Tibial nerve (tissue), 4 donors: ENCODE data around the gene KRTDAP. TPM values are rescaled to one million over a fixed set of nuclear protein-coding genes. Genes with fewer than 3 reads are reported as not detected.
"Not testable (repeated sequence)": the region's sequence is repeated elsewhere in the genome, so short reads cannot be mapped to it uniquely, and the experiment has no call there.

Experiments
- DNase-seq, 2 donors: peaks; one replicate each; pipeline ENCODE4 v3.0.0-alpha.2; 2019; ENCODE audit warnings: low spot score in 2 of 2
- H3K27ac ChIP-seq, 4 donors: fragments of 200-600 bp; sonication (generic) in 3 of 4; one replicate each; pipeline ENCODE4 v1.5.1; 2017 to 2019; ENCODE audit warnings: mild to moderate bottlenecking in 1 of 4
- H3K27me3 ChIP-seq, 2 donors: fragments of 200-600 bp; sonication (generic) in 1 of 2; one replicate each; pipeline versions ENCODE4 v1.5.1 to v1.6.0; 2017 to 2019
- H3K36me3 ChIP-seq, 3 donors: fragments of 200-600 bp; sonication (generic); one replicate each; pipeline ENCODE4 v1.5.1; 2018 to 2019
- H3K4me1 ChIP-seq, 4 donors: fragments of 200-600 bp; sonication (generic) in 3 of 4; one replicate each; pipeline ENCODE4 v1.5.1; 2017 to 2019
- H3K4me3 ChIP-seq, 4 donors: fragments of 200-600 bp; sonication (generic) in 3 of 4; one replicate each; pipeline ENCODE4 v1.5.1; 2017 to 2019; ENCODE audit warnings: mild to moderate bottlenecking in 1 of 4, moderate library complexity in 1 of 4
- H3K9me3 ChIP-seq, 4 donors: fragments of 200-600 bp; sonication (generic) in 3 of 4; one replicate each; pipeline ENCODE4 v1.5.1; 2017 to 2019
- CTCF ChIP-seq, 5 experiments: fragments of 200-600 bp in 3 of 5; fragments of 450-650 bp in 2 of 5; sonication (generic) in 3 of 5; IDR thresholded peaks; one replicate each; pipeline ENCODE4 v1.5.1; 2016 to 2019; ENCODE audit warnings: antibody characterized with exemption in 5 of 5, mild to moderate bottlenecking in 3 of 5, moderate library complexity in 2 of 5
- EP300 ChIP-seq, 2 donors: sonication (generic); formaldehyde crosslinking; IDR thresholded peaks; one replicate each; pipeline ENCODE4 v1.6.1; 2017; ENCODE audit warnings: antibody characterized with exemption in 2 of 2, mild to moderate bottlenecking in 1 of 2
- POLR2A ChIP-seq, 2 donors: fragments of 450-650 bp; IDR thresholded peaks; one replicate each; pipeline ENCODE4 v1.6.1; 2017; ENCODE audit warnings: antibody characterized with exemption in 2 of 2, mild to moderate bottlenecking in 2 of 2, moderate library complexity in 2 of 2
- WGBS, 2 donors: methylation state at CpG; one replicate each; pipeline ENCODE4 v1.1.5; 2018; 5-methylcytosine and 5-hydroxymethylcytosine counted together
- total RNA-seq, 4 donors: library from RNA; depleted of rRNA; stranded (reverse); fragments of >200 nt; gene quantifications; one replicate each; pipeline ENCODE4 v1.1.0, GENCODE V29; 2016

KRTDAP gene
- total RNA-seq, 4 donors from 2014 or later = not detected

GRCh38 chr19:35476149-35476548 lies 14.1 kb downstream of the KRTDAP start:
- Histone ChIP-seq H3K4me1 (no peaks in the 10 kb centered on the region), H3K27me3 (no peaks in the 10 kb centered on the region), H3K36me3 (no peaks in the 10 kb centered on the region), H3K4me3 (no peak overlapping the region), H3K27ac (no peak overlapping the region), H3K9me3 (no peaks in the 10 kb centered on the region)
- WGBS, 2 donors = 38 to 47% methylated on average over 4 of the region's 4 CpGs
- DNase-seq = no peak
- no peak for TF ChIP-seq POLR2A (IDR thresholded peaks at IDR 0.05)
- TF ChIP-seq CTCF (IDR thresholded peaks at IDR 0.05) = no peak
- TF ChIP-seq EP300 (IDR thresholded peaks at IDR 0.05) = no peak

GRCh38 chr19:35474594-35474993 lies 15.7 kb downstream of the KRTDAP start:
- H3K36me3 ChIP-seq, H3K4me1 ChIP-seq, H3K27ac ChIP-seq, H3K27me3 ChIP-seq, H3K9me3 ChIP-seq, H3K4me3 ChIP-seq, DNase-seq: not testable (repeated sequence)
- 95% methylated on average over 7 of the region's 7 CpGs for WGBS, 2 donors

- 88 to 93% methylated on average over 14 of the region's 14 CpGs for WGBS, 2 donors
- Histone ChIP-seq H3K4me1 (no peaks in the 10 kb centered on the region), H3K27ac (no peak overlapping the region), H3K36me3 (no peaks in the 10 kb centered on the region), H3K27me3 (no peaks in the 10 kb centered on the region), H3K9me3 (no peaks in the 10 kb centered on the region), H3K4me3 (no peak overlapping the region)
- DNase-seq = no peak
- TF ChIP-seq CTCF (IDR thresholded peaks at IDR 0.05) (no peak), POLR2A (IDR thresholded peaks at IDR 0.05) (no peak), EP300 (IDR thresholded peaks at IDR 0.05) (no peak)
Observed at GRCh38 chr19:35474104-35474503, 16.2 kb downstream of the KRTDAP start.

- H3K36me3 ChIP-seq = no peaks in the 10 kb centered on the region
- no peaks in the 10 kb centered on the region for H3K27me3 ChIP-seq
- WGBS, 2 donors = 81 to 87% methylated on average over 8 of the region's 8 CpGs
- no peak overlapping the region for H3K4me3 ChIP-seq
- no peak for DNase-seq
- H3K27ac ChIP-seq = no peak overlapping the region
- no peaks in the 10 kb centered on the region for H3K9me3 ChIP-seq
- H3K4me1 ChIP-seq = no peaks in the 10 kb centered on the region
- TF ChIP-seq EP300 (IDR thresholded peaks at IDR 0.05) (no peak), POLR2A (IDR thresholded peaks at IDR 0.05) (no peak), CTCF (IDR thresholded peaks at IDR 0.05) (no peak)
Observed at GRCh38 chr19:35471946-35472345, 18.3 kb downstream of the KRTDAP start.

- H3K4me3 ChIP-seq, H3K36me3 ChIP-seq, H3K9me3 ChIP-seq, H3K4me1 ChIP-seq, H3K27me3 ChIP-seq, H3K27ac ChIP-seq, DNase-seq: not testable (repeated sequence)
- 89 to 94% methylated on average over 4 of the region's 4 CpGs for WGBS, 2 donors
Observed at GRCh38 chr19:35471075-35471474, 19.2 kb downstream of the KRTDAP start.

- Histone ChIP-seq H3K4me1 (no peaks in the 10 kb centered on the region), H3K9me3 (no peaks in the 10 kb centered on the region), H3K27ac (no peak overlapping the region), H3K36me3 (no peaks in the 10 kb centered on the region), H3K27me3 (no peaks in the 10 kb centered on the region), H3K4me3 (no peak overlapping the region)
- no peak for TF ChIP-seq POLR2A (IDR thresholded peaks at IDR 0.05)
- TF ChIP-seq EP300 (IDR thresholded peaks at IDR 0.05) = no peak
- TF ChIP-seq CTCF (IDR thresholded peaks at IDR 0.05) = no peak
- WGBS, 2 donors = 79 to 88% methylated on average over 7 of the region's 7 CpGs
- DNase-seq = no peak
Observed at GRCh38 chr19:35470128-35470527, 20.1 kb downstream of the KRTDAP start.
